Endothelial cell (in vitro differentiated cells): ENCODE measurements around the gene ALDH16A1. TPM values are rescaled to one million over a fixed set of nuclear protein-coding genes. Genes with fewer than 3 reads are reported as not detected.
A peak's percentile ranks its signal among the peaks of the same experiment; 100 is the strongest.

Experiments used
- DNase-seq: peaks from one replicate; pipeline ENCODE4 v3.0.0; 2021; ENCODE audit warnings: low spot score
- H3K27ac Mint-ChIP-seq: one replicate; pipeline ENCODE4 v1.8.0; 2021; ENCODE audit warnings: mixed read lengths, inconsistent platforms; ENCODE audit not compliant: unreplicated experiment
- H3K27me3 Mint-ChIP-seq: one replicate; pipeline ENCODE4 v1.8.0; 2021; ENCODE audit warnings: mild to moderate bottlenecking, moderate library complexity, mixed read lengths, inconsistent platforms; ENCODE audit not compliant: unreplicated experiment
- H3K36me3 Mint-ChIP-seq: one replicate; pipeline ENCODE4 v1.8.0; 2021; ENCODE audit warnings: mild to moderate bottlenecking, low read depth, mixed read lengths, inconsistent platforms; ENCODE audit not compliant: unreplicated experiment
- H3K4me1 Mint-ChIP-seq: one replicate; pipeline ENCODE4 v1.8.0; 2021; ENCODE audit warnings: mild to moderate bottlenecking, mixed read lengths, inconsistent platforms; ENCODE audit not compliant: unreplicated experiment
- H3K4me3 Mint-ChIP-seq: one replicate; pipeline ENCODE4 v1.8.0; 2021; ENCODE audit warnings: mild to moderate bottlenecking, mixed read lengths, inconsistent platforms; ENCODE audit not compliant: unreplicated experiment
- H3K9me3 Mint-ChIP-seq: one replicate; pipeline ENCODE4 v1.8.0; 2021; ENCODE audit warnings: mixed read lengths, inconsistent platforms; ENCODE audit not compliant: unreplicated experiment
- total RNA-seq: library from RNA; stranded (reverse); fragmentation: NEBNext Ultra II Directional; extraction: Animal tissue kit (Norgen Biotek cat#: 25700); gene quantifications from one replicate; pipeline ENCODE4 v1.2.1, GENCODE V29; 2021; ENCODE audit not compliant: unreplicated experiment
- TF ChIP-seq, protein P1 (sequence below): fragments of 200-600 bp; sonication (generic); IDR thresholded peaks from one replicate; pipeline ENCODE4 v1.5.0; 2021; ENCODE audit warnings: antibody characterized with exemption; ENCODE audit not compliant: unreplicated experiment

ALDH16A1 gene
- total RNA-seq, 1 donor from 2014 or later, result 49.6 TPM

DNA sequence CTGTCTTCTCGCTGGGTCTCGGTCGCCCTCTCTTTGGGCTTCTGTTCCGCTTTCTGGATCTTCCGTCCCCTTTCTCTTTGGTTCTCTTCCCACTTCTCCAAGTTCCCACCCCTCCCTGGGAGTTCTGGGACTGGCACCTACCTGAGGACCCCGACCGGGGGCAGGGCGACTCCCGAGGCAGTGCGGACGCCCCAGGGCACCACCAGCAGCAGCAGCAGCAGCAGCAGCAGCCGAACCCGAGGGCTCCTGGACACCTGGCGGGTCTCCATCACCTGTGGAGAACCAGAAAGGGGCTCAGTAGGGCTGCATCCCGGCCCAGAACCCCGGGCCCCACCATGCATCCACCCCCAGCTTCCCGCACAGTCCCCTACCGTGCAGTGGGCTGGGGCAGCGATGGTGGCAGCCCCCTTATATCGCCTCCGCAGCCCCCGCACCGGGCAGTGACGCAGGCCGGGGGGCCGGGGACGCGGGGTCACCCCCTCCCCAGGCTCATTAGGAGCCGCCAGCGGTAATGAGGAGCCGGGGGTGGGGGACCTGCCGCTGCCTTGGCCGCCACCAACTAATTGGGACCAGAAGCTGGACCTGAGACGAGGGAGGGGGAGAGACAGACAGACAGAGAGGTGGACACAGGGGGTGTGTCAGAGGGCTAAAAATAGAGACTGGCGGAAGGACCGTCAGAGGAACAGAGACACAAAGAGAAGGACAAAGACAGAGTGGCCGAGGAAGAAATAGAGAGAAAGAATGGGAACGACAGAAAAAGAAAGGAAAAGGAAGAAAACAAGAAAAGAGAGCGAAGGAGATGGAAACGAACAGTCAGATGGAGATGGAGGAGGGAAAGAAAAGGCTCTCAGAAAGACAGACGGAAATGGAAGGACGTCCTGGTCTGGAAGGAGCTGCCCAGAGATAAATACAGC is 29.7 kb upstream of the ALDH16A1 start, which contains the start of gene PTH2:
TSS of gene PTH2 (minus strand) at position 371 of the 914 bp plus-strand sequence. CDS start at position 269, 102 bp downstream.
- Mint-ChIP-seq H3K4me3 (peak within 1 kb of the TSS; percentile 80), H3K27me3 (peaks cover 27% of the 10 kb centered on the region), H3K9me3 (no peaks in the 10 kb centered on the region), H3K4me1 (peaks cover 33% of the 10 kb centered on the region), H3K36me3 (peaks cover 22% of the 10 kb centered on the region), H3K27ac (peak within 1 kb of the TSS; percentile 48)
- DNase-seq, result no peak
- TF ChIP-seq, protein P1, sequence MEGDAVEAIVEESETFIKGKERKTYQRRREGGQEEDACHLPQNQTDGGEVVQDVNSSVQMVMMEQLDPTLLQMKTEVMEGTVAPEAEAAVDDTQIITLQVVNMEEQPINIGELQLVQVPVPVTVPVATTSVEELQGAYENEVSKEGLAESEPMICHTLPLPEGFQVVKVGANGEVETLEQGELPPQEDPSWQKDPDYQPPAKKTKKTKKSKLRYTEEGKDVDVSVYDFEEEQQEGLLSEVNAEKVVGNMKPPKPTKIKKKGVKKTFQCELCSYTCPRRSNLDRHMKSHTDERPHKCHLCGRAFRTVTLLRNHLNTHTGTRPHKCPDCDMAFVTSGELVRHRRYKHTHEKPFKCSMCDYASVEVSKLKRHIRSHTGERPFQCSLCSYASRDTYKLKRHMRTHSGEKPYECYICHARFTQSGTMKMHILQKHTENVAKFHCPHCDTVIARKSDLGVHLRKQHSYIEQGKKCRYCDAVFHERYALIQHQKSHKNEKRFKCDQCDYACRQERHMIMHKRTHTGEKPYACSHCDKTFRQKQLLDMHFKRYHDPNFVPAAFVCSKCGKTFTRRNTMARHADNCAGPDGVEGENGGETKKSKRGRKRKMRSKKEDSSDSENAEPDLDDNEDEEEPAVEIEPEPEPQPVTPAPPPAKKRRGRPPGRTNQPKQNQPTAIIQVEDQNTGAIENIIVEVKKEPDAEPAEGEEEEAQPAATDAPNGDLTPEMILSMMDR, result no peak

DNA sequence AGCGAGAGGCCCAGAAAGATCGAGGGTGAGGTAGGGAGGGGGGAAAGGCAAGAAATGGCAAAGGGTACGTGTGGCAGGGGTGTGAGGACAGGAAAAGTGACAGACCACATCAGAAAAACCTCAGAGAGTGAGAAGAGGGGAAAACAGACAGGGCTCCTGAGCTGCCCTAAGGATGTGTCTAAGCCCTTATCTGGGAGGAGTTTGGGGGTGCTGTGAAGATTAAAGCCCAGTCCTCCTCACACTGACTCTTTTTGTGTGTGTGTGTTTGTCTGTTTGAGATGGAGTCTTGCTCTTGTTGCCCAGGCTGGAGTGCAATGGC is 29.1 kb upstream of the ALDH16A1 start:
- Mint-ChIP-seq H3K4me3 (peak overlapping the region; percentile 39), H3K4me1 (peaks cover 33% of the 10 kb centered on the region), H3K36me3 (peaks cover 22% of the 10 kb centered on the region), H3K9me3 (no peaks in the 10 kb centered on the region), H3K27ac (no peak overlapping the region), H3K27me3 (peaks cover 29% of the 10 kb centered on the region)
- TF ChIP-seq, protein P1, result no peak
- DNase-seq, result no peak

DNA sequence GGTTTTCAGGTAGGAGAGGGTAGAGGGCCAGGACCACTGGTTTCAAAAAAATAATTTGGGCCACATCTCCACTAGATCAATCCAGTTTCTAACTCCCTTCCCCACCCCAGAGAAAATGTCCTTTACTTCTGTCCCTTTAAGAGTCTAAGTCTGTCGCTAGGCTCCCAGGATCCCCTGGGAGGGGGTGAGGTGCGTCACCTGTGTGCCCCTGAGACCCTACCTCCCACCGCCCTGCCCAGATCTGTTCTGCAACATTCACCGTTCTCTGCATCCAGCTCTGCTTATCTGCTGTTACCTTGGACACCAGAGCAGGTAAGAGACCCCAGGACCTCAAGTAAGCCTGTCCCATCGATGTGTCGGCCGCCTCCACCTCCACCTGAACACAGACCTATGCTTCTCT is 27.8 kb upstream of the ALDH16A1 start, which contains the start of gene GFY:
TSS of gene GFY (plus strand) at position 211 of the 400 bp plus-strand sequence. CDS start 1,043 bp downstream, outside the sequence.
- Mint-ChIP-seq H3K4me3 (peak within 1 kb of the TSS; percentile 23), H3K36me3 (peaks cover 29% of the 10 kb centered on the region), H3K27ac (no peak within 1 kb of the TSS), H3K9me3 (no peaks in the 10 kb centered on the region), H3K4me1 (peaks cover 33% of the 10 kb centered on the region), H3K27me3 (peaks cover 34% of the 10 kb centered on the region)
- TF ChIP-seq, protein P1, result no peak
- no peak for DNase-seq

DNA sequence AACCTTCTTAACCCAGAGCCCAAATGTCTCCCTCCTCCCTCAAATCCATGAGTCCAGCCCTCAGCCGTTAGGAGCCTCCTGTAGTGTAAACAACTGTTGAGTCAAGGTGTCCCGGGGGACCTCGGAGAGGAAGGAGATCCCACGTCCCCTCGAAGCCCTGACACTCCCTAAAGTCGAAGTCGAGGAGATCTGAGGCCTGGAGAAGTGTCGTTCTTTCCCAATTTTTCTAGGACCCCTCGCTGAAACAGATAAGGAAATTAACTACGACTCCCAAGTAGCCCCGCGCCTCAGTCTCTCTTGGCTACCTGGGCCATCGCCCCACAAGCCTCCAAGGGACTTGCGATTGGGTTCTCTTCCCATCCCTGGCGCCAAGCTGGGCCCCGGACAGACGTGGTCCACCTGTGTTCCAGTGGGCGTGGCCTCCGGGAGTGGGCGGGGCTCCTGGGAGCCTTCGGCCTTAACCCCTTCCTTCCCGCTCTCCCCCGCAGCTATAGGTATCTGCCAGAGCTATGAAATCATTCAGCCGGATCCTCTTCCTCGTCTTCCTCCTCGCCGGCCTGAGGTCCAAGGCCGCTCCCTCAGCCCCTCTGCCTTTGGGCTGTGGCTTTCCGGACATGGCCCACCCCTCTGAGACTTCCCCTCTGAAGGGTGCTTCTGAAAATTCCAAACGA is 27.0 kb upstream of the ALDH16A1 start:
- TF ChIP-seq, protein P1, result no peak
- H3K27me3 Mint-ChIP-seq, result peaks cover 36% of the 10 kb centered on the region

More for the DNA sequence above, 27.0 kb upstream of the ALDH16A1 start:
- Mint-ChIP-seq H3K36me3 (peaks cover 29% of the 10 kb centered on the region), H3K9me3 (no peaks in the 10 kb centered on the region), H3K4me1 (peaks cover 31% of the 10 kb centered on the region), H3K27ac (no peak overlapping the region), H3K4me3 (no peak overlapping the region)
- no peak for DNase-seq
